Upper lobe of left lung (tissue), 6 donors: ENCODE measurements around the gene SMIM31. TPM values are rescaled to one million over a fixed set of nuclear protein-coding genes. Genes with fewer than 3 reads are reported as not detected.

Experiments
- ATAC-seq, 2 donors: fragments of 200-7000 bp; cut with Tn5 transposase; one replicate each; pipeline ENCODE4 v1.9.1; 2022; ENCODE audit warnings: mild to moderate bottlenecking in 2 of 2, moderate library complexity in 2 of 2; ENCODE audit not compliant: low FRiP score in 2 of 2
- DNase-seq, 2 donors: peaks; one replicate each; pipeline ENCODE4 v3.0.0-alpha.2; 2019 to 2020
- H3K27ac ChIP-seq, 4 donors: fragments of 200-600 bp; sonication (generic); one replicate each; pipeline ENCODE4 v1.5.1; 2016 to 2019
- H3K27me3 ChIP-seq, 4 donors: fragments of 200-600 bp; sonication (generic); one replicate each; pipeline ENCODE4 v1.5.1; 2017 to 2019
- H3K36me3 ChIP-seq, 4 donors: fragments of 200-600 bp; sonication (generic); one replicate each; pipeline ENCODE4 v1.5.1; 2016 to 2019
- H3K4me1 ChIP-seq, 4 donors: fragments of 200-600 bp; sonication (generic); one replicate each; pipeline ENCODE4 v1.5.1; 2018 to 2019
- H3K4me3 ChIP-seq, 4 donors: fragments of 200-600 bp; sonication (generic); one replicate each; pipeline ENCODE4 v1.5.1; 2017 to 2019; ENCODE audit warnings: mild to moderate bottlenecking in 2 of 4, moderate library complexity in 1 of 4
- H3K9me3 ChIP-seq, 4 donors: fragments of 200-600 bp; sonication (generic); one replicate each; pipeline ENCODE4 v1.5.1; 2018 to 2019
- EP300 ChIP-seq, 4 donors: sonication (generic); formaldehyde crosslinking; IDR thresholded peaks; one replicate each; pipeline ENCODE4 v1.5.1; 2017; ENCODE audit warnings: antibody characterized with exemption in 4 of 4, control low read depth in 2 of 4
- POLR2A ChIP-seq, 4 donors: fragments of 450-650 bp; IDR thresholded peaks; one replicate each; pipeline ENCODE4 v1.5.1; 2016 to 2017; ENCODE audit warnings: antibody characterized with exemption in 4 of 4, mild to moderate bottlenecking in 2 of 4
- POLR2AphosphoS5 ChIP-seq, 2 donors: sonication (generic); formaldehyde crosslinking; IDR thresholded peaks; one replicate each; pipeline ENCODE4 v1.5.1; 2017; ENCODE audit warnings: antibody characterized with exemption in 2 of 2
- WGBS, 2 donors: methylation state at CpG; one replicate each; pipeline ENCODE4 v1.1.5; 2017 to 2018; 5-methylcytosine and 5-hydroxymethylcytosine counted together
- total RNA-seq, 6 donors: library from RNA; depleted of rRNA in 4 of 6; stranded (reverse); fragments of >200 nt in 4 of 6; gene quantifications; one replicate each; pipeline versions ENCODE4 v1.1.0 to v1.2.1, GENCODE V29; 2016 to 2021
- TF ChIP-seq, protein P1 (sequence below), 6 experiments: fragments of 450-650 bp in 4 of 6; fragments of 200-600 bp in 2 of 6; sonication (generic) in 2 of 6; IDR thresholded peaks; one replicate each; pipeline ENCODE4 v1.5.1; 2016 to 2019; ENCODE audit warnings: antibody characterized with exemption in 6 of 6
- donor health status: DM: no; HTN: no; CAD: no; lungs with moderate emphysema.
- donor health status: DM: no; HTN: yes; CAD: no; lungs with severe emphysema.

SMIM31 gene
- total RNA-seq, 6 donors from 2014 or later: 0.11 to 1.7 (median 0.54) TPM; not detected in 2

DNA sequence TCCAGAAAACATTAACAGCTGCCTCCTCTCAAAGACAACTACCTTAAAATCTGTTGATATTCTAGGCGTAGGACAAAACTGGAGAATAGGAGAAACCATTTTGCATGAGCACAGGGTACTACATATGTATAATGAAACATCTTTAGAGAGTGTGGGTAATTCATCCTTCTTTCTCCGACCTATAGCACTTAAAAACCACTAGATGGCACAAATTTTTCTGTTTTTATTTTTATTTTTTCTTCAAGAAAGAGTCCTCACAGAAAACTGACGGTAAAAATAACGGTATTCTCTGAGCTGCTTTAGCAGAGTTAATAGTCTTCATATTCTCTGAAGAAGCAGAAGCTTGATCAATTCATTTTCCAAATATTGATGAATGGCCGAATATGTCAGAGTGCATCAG is 14.6 kb downstream of the SMIM31 start:
- Histone ChIP-seq H3K4me1 (no peaks in the 10 kb centered on the region), H3K27ac (no peak overlapping the region), H3K36me3 (no peaks in the 10 kb centered on the region), H3K27me3 (no peaks in the 10 kb centered on the region), H3K9me3 (no peaks in the 10 kb centered on the region), H3K4me3 (no peak overlapping the region)
- ATAC-seq (no peak), DNase-seq (no peak)
- TF ChIP-seq, protein P1, sequence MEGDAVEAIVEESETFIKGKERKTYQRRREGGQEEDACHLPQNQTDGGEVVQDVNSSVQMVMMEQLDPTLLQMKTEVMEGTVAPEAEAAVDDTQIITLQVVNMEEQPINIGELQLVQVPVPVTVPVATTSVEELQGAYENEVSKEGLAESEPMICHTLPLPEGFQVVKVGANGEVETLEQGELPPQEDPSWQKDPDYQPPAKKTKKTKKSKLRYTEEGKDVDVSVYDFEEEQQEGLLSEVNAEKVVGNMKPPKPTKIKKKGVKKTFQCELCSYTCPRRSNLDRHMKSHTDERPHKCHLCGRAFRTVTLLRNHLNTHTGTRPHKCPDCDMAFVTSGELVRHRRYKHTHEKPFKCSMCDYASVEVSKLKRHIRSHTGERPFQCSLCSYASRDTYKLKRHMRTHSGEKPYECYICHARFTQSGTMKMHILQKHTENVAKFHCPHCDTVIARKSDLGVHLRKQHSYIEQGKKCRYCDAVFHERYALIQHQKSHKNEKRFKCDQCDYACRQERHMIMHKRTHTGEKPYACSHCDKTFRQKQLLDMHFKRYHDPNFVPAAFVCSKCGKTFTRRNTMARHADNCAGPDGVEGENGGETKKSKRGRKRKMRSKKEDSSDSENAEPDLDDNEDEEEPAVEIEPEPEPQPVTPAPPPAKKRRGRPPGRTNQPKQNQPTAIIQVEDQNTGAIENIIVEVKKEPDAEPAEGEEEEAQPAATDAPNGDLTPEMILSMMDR (IDR thresholded peaks at IDR 0.05): peak in 2 of 6 experiments; percentile 9 to 10
- TF ChIP-seq EP300 (IDR thresholded peaks at IDR 0.05) (no peak), POLR2A (IDR thresholded peaks at IDR 0.05) (no peak), POLR2AphosphoS5 (IDR thresholded peaks at IDR 0.05) (no peak)
- 43 to 56% methylated on average over 5 of the region's 5 CpGs for whole genome bisulfite sequencing, 2 donors

DNA sequence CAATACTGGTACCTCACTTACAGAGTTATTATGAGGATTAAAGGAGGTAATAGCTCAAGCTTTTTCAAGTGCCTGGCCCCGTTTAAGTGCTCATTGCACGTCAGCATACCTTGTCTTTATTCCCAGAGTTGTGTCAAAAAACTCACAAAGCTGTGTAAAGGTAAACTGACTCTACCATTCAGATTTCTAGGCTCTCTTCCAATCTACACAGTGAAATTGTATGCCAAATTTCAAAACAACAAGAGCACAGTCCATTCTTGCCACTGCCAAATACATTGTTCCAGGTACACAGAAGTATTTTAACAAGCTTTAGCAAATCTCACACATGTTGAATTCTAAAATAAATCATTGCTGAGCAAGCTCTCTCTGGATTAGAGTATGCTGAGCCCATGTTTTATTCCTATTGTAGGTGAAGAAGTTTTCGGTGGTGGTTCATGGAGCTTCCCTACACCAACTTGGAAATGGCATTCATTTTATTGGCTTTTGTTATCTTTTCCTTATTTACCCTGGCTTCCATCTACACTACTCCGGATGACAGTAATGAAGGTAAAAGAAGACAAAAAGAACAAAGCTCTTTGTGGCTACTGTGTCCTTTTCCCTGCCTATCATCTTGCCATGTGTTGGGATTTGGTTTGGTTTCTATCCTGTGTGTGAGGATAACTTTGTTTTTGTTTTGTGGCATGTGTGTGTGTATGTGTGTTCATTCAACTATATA is 16.2 kb downstream of the SMIM31 start:
- Histone ChIP-seq H3K4me1 (no peaks in the 10 kb centered on the region), H3K36me3 (no peaks in the 10 kb centered on the region), H3K9me3 (no peaks in the 10 kb centered on the region), H3K27ac (no peak overlapping the region), H3K27me3 (no peaks in the 10 kb centered on the region), H3K4me3 (no peak overlapping the region)
- no peak for ATAC-seq
- DNase-seq: no peak
- WGBS, 2 donors: 53 to 66% methylated on average over 4 of the region's 4 CpGs
- TF ChIP-seq POLR2AphosphoS5 (IDR thresholded peaks at IDR 0.05) (no peak), EP300 (IDR thresholded peaks at IDR 0.05) (no peak), POLR2A (IDR thresholded peaks at IDR 0.05) (no peak)
- TF ChIP-seq, protein P1 (IDR thresholded peaks at IDR 0.05): no peak

DNA sequence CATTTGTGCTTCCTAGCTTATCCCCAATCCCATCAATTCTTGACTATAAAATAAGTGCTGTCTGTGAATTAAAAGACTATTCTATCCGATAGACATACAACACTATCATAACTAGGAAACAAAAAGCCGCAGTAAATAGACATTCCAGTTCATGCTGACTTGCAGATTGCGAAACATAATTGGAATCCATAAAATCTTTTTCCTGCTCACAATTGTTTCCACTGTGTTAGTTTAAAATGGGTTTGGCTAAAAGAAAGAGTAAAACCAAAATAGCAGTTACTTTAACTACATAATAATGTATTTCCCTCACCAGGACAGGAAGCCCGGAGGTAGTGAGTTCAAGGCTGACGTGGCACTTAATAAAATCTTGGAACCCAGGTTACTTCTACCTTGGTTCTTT is 17.2 kb downstream of the SMIM31 start:
- no peak overlapping the region for H3K4me3 ChIP-seq
- H3K4me1 ChIP-seq: no peaks in the 10 kb centered on the region
- H3K27me3 ChIP-seq: no peaks in the 10 kb centered on the region
- no peaks in the 10 kb centered on the region for H3K36me3 ChIP-seq
- H3K27ac ChIP-seq: no peak overlapping the region
- ATAC-seq: no peak
- no peaks in the 10 kb centered on the region for H3K9me3 ChIP-seq
- no peak for TF ChIP-seq EP300 (IDR thresholded peaks at IDR 0.05)
- no peak for TF ChIP-seq POLR2A (IDR thresholded peaks at IDR 0.05)
- TF ChIP-seq, protein P1 (IDR thresholded peaks at IDR 0.05): no peak
- TF ChIP-seq POLR2AphosphoS5 (IDR thresholded peaks at IDR 0.05): no peak
- 73 to 74% methylated on average over 5 of the region's 5 CpGs for WGBS, 2 donors
- no peak for DNase-seq

DNA sequence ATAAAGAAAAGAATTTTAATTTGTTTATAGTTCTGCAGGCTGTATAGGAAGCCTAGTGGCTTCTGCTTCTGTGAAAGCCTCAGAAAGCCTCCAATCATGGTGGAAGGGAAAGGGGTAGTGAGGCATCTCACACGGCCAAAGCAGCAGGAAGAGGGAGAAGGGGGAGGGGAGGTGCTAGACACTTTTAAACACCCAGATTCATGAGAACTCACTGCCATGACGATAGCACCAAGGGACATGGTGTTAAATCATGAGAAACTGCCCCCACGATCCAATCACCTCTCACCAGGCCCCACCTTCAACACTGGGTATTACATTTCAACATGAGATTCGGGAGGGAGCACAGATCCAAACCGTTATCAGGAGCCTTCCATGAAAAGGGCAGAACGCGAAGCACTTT is 18.1 kb downstream of the SMIM31 start:
- Histone ChIP-seq H3K4me1 (no peaks in the 10 kb centered on the region), H3K9me3 (no peaks in the 10 kb centered on the region), H3K36me3 (no peaks in the 10 kb centered on the region), H3K27ac (no peak overlapping the region), H3K27me3 (no peaks in the 10 kb centered on the region), H3K4me3 (no peak overlapping the region)
- TF ChIP-seq, protein P1 (IDR thresholded peaks at IDR 0.05): no peak
- no peak for TF ChIP-seq POLR2AphosphoS5 (IDR thresholded peaks at IDR 0.05)
- no peak for TF ChIP-seq EP300 (IDR thresholded peaks at IDR 0.05)
- no peak for ATAC-seq
- 74 to 75% methylated on average over 7 of the region's 7 CpGs for WGBS, 2 donors
- no peak for DNase-seq

DNA sequence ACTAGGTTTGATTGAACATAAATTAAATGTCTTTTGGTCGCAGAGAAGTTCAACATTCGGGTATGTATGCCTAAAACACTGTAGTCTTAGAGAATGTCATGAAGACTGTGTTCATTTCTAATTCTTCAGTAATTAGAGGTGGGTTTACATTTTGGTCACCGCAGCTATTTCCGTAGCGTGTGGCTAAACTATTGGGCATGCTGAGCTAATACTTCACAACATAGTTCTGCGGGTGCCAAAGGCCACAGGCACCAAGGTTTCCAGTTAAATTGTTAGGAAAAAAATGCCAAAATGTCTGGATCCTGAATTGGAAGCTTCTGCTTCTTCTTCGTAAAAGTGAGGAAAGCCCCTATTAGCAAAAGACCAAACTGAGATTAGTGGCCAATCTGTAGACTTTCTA is 25.1 kb downstream of the SMIM31 start:
- TF ChIP-seq POLR2AphosphoS5 (IDR thresholded peaks at IDR 0.05) (no peak), POLR2A (IDR thresholded peaks at IDR 0.05) (no peak), EP300 (IDR thresholded peaks at IDR 0.05) (no peak)
- TF ChIP-seq, protein P1 (IDR thresholded peaks at IDR 0.05): no peak
- Histone ChIP-seq H3K9me3 (no peaks in the 10 kb centered on the region), H3K4me1 (no peaks in the 10 kb centered on the region), H3K36me3 (no peaks in the 10 kb centered on the region), H3K27ac (no peak overlapping the region), H3K27me3 (no peaks in the 10 kb centered on the region), H3K4me3 (no peak overlapping the region)
- 86 to 89% methylated on average over 7 of the region's 7 CpGs for WGBS, 2 donors
- DNase-seq (no peak), ATAC-seq (no peak)
